ENCODE results near the gene BRD9. TPM values are rescaled to one million over a fixed set of nuclear protein-coding genes. Genes with fewer than 3 reads are reported as not detected.

The BRD9 gene
- total and polyA plus RNA-seq, 2 of the 13 experiments (the other 11 are each of a cell fraction or from before 2014, with no cell fraction given): 5.2 to 22.9 TPM

- Histone ChIP-seq H4K20me1 (ENCODE audit: insufficient read depth, low read length) (no peaks in the 10 kb centered on the region), H3K79me2 (ENCODE audit: insufficient read depth, low read length) (no peaks in the 10 kb centered on the region), H3K4me2 (ENCODE audit: low read depth, low read length) (no peak overlapping the region), H3K4me1 (ENCODE audit: insufficient read depth, low read length) (no peaks in the 10 kb centered on the region), H3K27ac (ENCODE audit: extremely low read length, insufficient read depth, low read length) (no peak overlapping the region), H2AFZ (ENCODE audit: low read length) (no peak overlapping the region), H3K9ac (ENCODE audit: insufficient read depth, low read depth, low read length) (no peak overlapping the region), H3K4me3 (replicated peaks in 1 of 3; ENCODE audit: insufficient read depth in 1 of 3, low read depth in 2 of 3, low read length in 3 of 3) (no peak overlapping the region), H3K36me3 (replicated peaks in 1 of 2; ENCODE audit: control insufficient read depth in 1 of 2, insufficient read depth in 2 of 2, low read length in 2 of 2) (no peaks in the 10 kb centered on the region), H3K9me3 (ENCODE audit: low read length) (no peaks in the 10 kb centered on the region), H3K27me3 (ENCODE audit: control insufficient read depth in 1 of 2, insufficient read depth in 2 of 2, low read length in 2 of 2) (peaks cover 2 to 32% of the 10 kb centered on the region in 2 experiments)
- no TSS peak for BruUV-seq (replicated peaks)
- FAIRE-seq (no peak), DNase-seq (ENCODE audit: low spot score) (no peak), ATAC-seq (no peak)
- in situ Hi-C loops (cut with HindIII; ENCODE audit: extremely low pct_ligation_motif_present, low pct_unique_long_range_greater_than_20kb) (no loop called here), intact Hi-C loops (cut with micrococcal nuclease; ENCODE audit: unreplicated experiment) (no loop called here)
- ChIA-PET CTCF (ENCODE audit: low intra/inter-chr PET ratio, low total read pairs) (no interaction called here), POLR2A (no interaction called here)
- WGBS (ENCODE audit: low lambda C conversion rate): 47% methylated on average over 5 of the region's 14 CpGs
- TF ChIP-seq ZNF558 (CRISPR knock-in tag; IDR thresholded peaks at IDR 0.05; ENCODE audit: borderline replicate concordance): no peak
- TF ChIP-seq ZNF879 (CRISPR knock-in tag; IDR thresholded peaks at IDR 0.05): no peak
- TF ChIP-seq ZNF646 (CRISPR knock-in tag; IDR thresholded peaks at IDR 0.05): no peak
- no peak for TF ChIP-seq ARNT2 (CRISPR knock-in tag; IDR thresholded peaks at IDR 0.05; ENCODE audit: low read depth)
- no peak for TF ChIP-seq ELF3 (CRISPR knock-in tag; IDR thresholded peaks at IDR 0.05)
- no peak for TF ChIP-seq DPF2 (CRISPR knock-in tag; IDR thresholded peaks at IDR 0.05; ENCODE audit: borderline replicate concordance, low read depth)
- TF ChIP-seq NAIF1 (CRISPR knock-in tag; IDR thresholded peaks at IDR 0.05; ENCODE audit: borderline replicate concordance): no peak
- no peak for TF ChIP-seq ZNF251 (CRISPR knock-in tag; IDR thresholded peaks at IDR 0.05)
- no peak for TF ChIP-seq ATF5 (CRISPR knock-in tag; IDR thresholded peaks at IDR 0.05; ENCODE audit: low read depth)
- no peak for TF ChIP-seq KLF15 (CRISPR knock-in tag; IDR thresholded peaks at IDR 0.05; ENCODE audit: borderline replicate concordance)
- TF ChIP-seq SNAPC4 (CRISPR knock-in tag; IDR thresholded peaks at IDR 0.05): no peak
- no peak for TF ChIP-seq ZNF143 (CRISPR knock-in tag; IDR thresholded peaks at IDR 0.05)
These were observed 44.7 kb upstream of the BRD9 start for GRCh38 chr5:937151-937924.

Measured in HepG2 (cell line).